Skin epidermis (tissue), 12 donors: ENCODE measurements around the gene TTC8.

Source experiments
- H3K27ac ChIP-seq, 21 experiments: fragments of 200-600 bp; sonication (generic) in 11 of 21; one replicate each; pipeline ENCODE4 v1.5.0; 2020; ENCODE audit warnings: mild to moderate bottlenecking in 3 of 21, inconsistent platforms in 2 of 21, moderate library complexity in 2 of 21
- H3K4me3 ChIP-seq, 7 experiments: fragments of 200-600 bp; sonication (generic) in 2 of 7; one replicate each; pipeline ENCODE4 v1.5.0; 2020; ENCODE audit warnings: inconsistent platforms in 2 of 7, mild to moderate bottlenecking in 2 of 7, moderate library complexity in 1 of 7

TTC8 gene

DNA sequence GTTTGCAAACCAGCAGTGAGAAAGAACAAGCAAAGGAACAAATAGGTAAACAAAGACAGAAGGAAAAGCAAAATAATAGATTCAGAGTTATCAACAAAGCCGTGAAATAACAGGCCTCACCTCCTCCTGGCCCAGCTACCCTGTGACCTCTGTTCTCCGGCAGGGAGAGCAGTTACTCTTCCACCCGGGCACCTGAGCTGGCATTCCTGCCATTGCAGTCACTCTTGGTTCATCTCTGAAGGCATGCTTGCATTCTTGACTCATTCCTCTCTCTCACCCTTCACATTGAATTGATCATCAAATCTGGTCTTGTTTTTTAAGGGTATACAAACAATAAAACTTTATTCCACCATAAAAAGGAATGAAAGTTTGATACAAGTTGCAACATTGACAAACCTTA lies 95.1 kb downstream of the TTC8 start:
- H3K4me3 ChIP-seq = no peak overlapping the region
- no peak overlapping the region for H3K27ac ChIP-seq
